ENCODE data around the gene FSTL4. TPM values are rescaled to one million over a fixed set of nuclear protein-coding genes. Genes with fewer than 3 reads are reported as not detected.

Gene FSTL4
- total and polyA plus RNA-seq, 2 experiments from 2014 or later: 1.4 to 2.8 TPM

- Mint-ChIP-seq H3K4me1 (no peaks in the 10 kb centered on the region), H3K27ac (no peak overlapping the region), H3K27me3 (ENCODE audit: insufficient read depth, low read depth, poor library complexity) (peaks cover 3% of the 10 kb centered on the region), H3K4me3 (no peak overlapping the region), H3K36me3 (ENCODE audit: low read depth) (no peaks in the 10 kb centered on the region), H3K9me3 (no peaks in the 10 kb centered on the region)
- no peak for DNase-seq (ENCODE audit: low spot score)
- Histone ChIP-seq H3K4me2 (no peak overlapping the region), H3K27me3 (ENCODE audit: insufficient read depth) (no peaks in the 10 kb centered on the region), H4K20me1 (replicated peaks; ENCODE audit: insufficient read depth) (no peaks in the 10 kb centered on the region), H3K9me2 (ENCODE audit: insufficient read depth) (no peaks in the 10 kb centered on the region), H2AFZ (no peak overlapping the region), H3K79me2 (replicated peaks; ENCODE audit: insufficient read depth) (no peaks in the 10 kb centered on the region), H3K4me1 (ENCODE audit: insufficient read depth) (no peaks in the 10 kb centered on the region), H3F3A (replicated peaks; ENCODE audit: low read depth) (no peaks in the 10 kb centered on the region), H3K4me3 (no peak overlapping the region), H3K27ac (ENCODE audit: low read depth) (no peak overlapping the region), H3K36me3 (ENCODE audit: insufficient read depth) (no peaks in the 10 kb centered on the region)
- TF ChIP-seq ZNF331 (CRISPR knock-in tag; IDR thresholded peaks at IDR 0.05; ENCODE audit: low read depth) (no peak), STAT1 (IDR thresholded peaks at IDR 0.05; ENCODE audit: unreplicated experiment) (no peak), POLR2AphosphoS5 (IDR thresholded peaks at IDR 0.05; ENCODE audit: low read depth) (no peak), ZNF114 (CRISPR knock-in tag; IDR thresholded peaks at IDR 0.05) (no peak), EZH2phosphoT487 (IDR thresholded peaks at IDR 0.05; ENCODE audit: unreplicated experiment) (no peak), REST (IDR thresholded peaks at IDR 0.05; ENCODE audit: unreplicated experiment) (no peak), NANOG (IDR thresholded peaks at IDR 0.05; ENCODE audit: borderline replicate concordance) (no peak), JUNB (IDR thresholded peaks at IDR 0.05; ENCODE audit: unreplicated experiment) (no peak), ZNF462 (CRISPR knock-in tag; IDR thresholded peaks at IDR 0.05) (no peak), ETS1 (IDR thresholded peaks at IDR 0.05) (no peak), EZH2 (IDR thresholded peaks at IDR 0.05; ENCODE audit: low read depth, unreplicated experiment) (no peak), CREB1 (CRISPR knock-in tag; IDR thresholded peaks at IDR 0.05; ENCODE audit: low read depth) (no peak)
- TF ChIP-seq, protein P1, sequence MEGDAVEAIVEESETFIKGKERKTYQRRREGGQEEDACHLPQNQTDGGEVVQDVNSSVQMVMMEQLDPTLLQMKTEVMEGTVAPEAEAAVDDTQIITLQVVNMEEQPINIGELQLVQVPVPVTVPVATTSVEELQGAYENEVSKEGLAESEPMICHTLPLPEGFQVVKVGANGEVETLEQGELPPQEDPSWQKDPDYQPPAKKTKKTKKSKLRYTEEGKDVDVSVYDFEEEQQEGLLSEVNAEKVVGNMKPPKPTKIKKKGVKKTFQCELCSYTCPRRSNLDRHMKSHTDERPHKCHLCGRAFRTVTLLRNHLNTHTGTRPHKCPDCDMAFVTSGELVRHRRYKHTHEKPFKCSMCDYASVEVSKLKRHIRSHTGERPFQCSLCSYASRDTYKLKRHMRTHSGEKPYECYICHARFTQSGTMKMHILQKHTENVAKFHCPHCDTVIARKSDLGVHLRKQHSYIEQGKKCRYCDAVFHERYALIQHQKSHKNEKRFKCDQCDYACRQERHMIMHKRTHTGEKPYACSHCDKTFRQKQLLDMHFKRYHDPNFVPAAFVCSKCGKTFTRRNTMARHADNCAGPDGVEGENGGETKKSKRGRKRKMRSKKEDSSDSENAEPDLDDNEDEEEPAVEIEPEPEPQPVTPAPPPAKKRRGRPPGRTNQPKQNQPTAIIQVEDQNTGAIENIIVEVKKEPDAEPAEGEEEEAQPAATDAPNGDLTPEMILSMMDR (conservative IDR thresholded peaks at IDR 0.05; ENCODE audit: low read depth in 2 of 2): no peak
- no peak for ATAC-seq
Measured at GRCh38 chr5:133309984-133310621, 302.2 kb downstream of the FSTL4 start.
